ENCODE data around the gene WDFY2. TPM values are rescaled to one million over a fixed set of nuclear protein-coding genes. Genes with fewer than 3 reads are reported as not detected.
A peak's percentile ranks its signal among the peaks of the same experiment; 100 is the strongest.

Gene WDFY2
- total RNA-seq, 4 donors from 2014 or later = 7.7 to 23.3 (median 18.2) TPM

GRCh38 chr13:51777921-51778320 lies 193.7 kb downstream of the WDFY2 start:
- DNase-seq = no peak
- WGBS, 2 donors = 75 to 81% methylated on average over 3 to 6 of the region's 9 CpGs
- no peaks in the 10 kb centered on the region for H3K27me3 ChIP-seq
- intact Hi-C loops (cut with DNase I) = no loop called here
- H3K27ac ChIP-seq = no peak overlapping the region
- no peak overlapping the region for H3K4me3 ChIP-seq
- TF ChIP-seq, protein P1, sequence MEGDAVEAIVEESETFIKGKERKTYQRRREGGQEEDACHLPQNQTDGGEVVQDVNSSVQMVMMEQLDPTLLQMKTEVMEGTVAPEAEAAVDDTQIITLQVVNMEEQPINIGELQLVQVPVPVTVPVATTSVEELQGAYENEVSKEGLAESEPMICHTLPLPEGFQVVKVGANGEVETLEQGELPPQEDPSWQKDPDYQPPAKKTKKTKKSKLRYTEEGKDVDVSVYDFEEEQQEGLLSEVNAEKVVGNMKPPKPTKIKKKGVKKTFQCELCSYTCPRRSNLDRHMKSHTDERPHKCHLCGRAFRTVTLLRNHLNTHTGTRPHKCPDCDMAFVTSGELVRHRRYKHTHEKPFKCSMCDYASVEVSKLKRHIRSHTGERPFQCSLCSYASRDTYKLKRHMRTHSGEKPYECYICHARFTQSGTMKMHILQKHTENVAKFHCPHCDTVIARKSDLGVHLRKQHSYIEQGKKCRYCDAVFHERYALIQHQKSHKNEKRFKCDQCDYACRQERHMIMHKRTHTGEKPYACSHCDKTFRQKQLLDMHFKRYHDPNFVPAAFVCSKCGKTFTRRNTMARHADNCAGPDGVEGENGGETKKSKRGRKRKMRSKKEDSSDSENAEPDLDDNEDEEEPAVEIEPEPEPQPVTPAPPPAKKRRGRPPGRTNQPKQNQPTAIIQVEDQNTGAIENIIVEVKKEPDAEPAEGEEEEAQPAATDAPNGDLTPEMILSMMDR (IDR thresholded peaks at IDR 0.05) = no peak
- no peak for TF ChIP-seq POLR2A (IDR thresholded peaks at IDR 0.05)
- H3K36me3 ChIP-seq = peaks cover 0 to 4% (median 0%) of the 10 kb centered on the region in 3 donors
- no peaks in the 10 kb centered on the region for H3K9me3 ChIP-seq
- peaks cover 0 to 4% (median 0%) of the 10 kb centered on the region in 3 donors for H3K4me1 ChIP-seq

- DNase-seq = no peak
- TF ChIP-seq, protein P1 (IDR thresholded peaks at IDR 0.05) = no peak
- Histone ChIP-seq H3K4me1 (peaks cover 0 to 4% (median 0%) of the 10 kb centered on the region in 3 donors), H3K9me3 (no peaks in the 10 kb centered on the region), H3K36me3 (peaks cover 0 to 3% (median 0%) of the 10 kb centered on the region in 3 donors), H3K27me3 (no peaks in the 10 kb centered on the region), H3K4me3 (no peak overlapping the region), H3K27ac (no peak overlapping the region)
- 73 to 74% methylated on average over 11 of the region's 11 CpGs for WGBS, 2 donors
- intact Hi-C loops (cut with DNase I) = no loop called here
Observed at GRCh38 chr13:51778392-51778791, 194.1 kb downstream of the WDFY2 start.

DNA sequence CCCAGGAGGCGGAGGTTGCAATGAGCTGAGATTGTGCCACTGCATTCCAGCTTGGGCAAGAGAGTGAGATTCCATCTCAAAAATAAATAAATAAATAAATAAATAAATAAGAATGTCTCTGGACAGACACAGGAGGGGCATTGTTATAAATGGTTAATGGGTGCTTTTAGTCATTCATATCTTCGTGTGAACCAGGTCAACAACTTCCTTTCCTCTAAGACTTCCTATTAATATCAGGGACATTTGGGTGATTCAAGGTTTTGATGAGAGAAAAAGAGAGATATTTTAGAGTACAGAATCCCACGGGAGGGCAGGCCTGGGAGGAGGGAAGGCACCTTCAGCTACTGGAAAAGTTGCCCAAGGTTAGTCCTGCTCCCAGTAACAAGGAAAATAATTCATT lies 195.8 kb downstream of the WDFY2 start:
- DNase-seq = no peak
- no peaks in the 10 kb centered on the region for H3K9me3 ChIP-seq
- no peaks in the 10 kb centered on the region for H3K27me3 ChIP-seq
- TF ChIP-seq, protein P1 (IDR thresholded peaks at IDR 0.05) = no peak
- TF ChIP-seq POLR2A (IDR thresholded peaks at IDR 0.05) = no peak
- H3K4me1 ChIP-seq = peaks cover 0 to 4% (median 0%) of the 10 kb centered on the region in 3 donors
- H3K4me3 ChIP-seq = no peak overlapping the region
- H3K36me3 ChIP-seq = no peaks in the 10 kb centered on the region
- 54 to 65% methylated on average over 3 of the region's 3 CpGs for WGBS, 2 donors
- intact Hi-C loops (cut with DNase I) = loop anchor here (10.0 kb wide), 1 partner anchor 325 kb away; the partner anchor contains the start of gene INTS6
- H3K27ac ChIP-seq = no peak overlapping the region

- no peak overlapping the region for H3K4me3 ChIP-seq
- H3K27me3 ChIP-seq = no peaks in the 10 kb centered on the region
- no peak overlapping the region for H3K27ac ChIP-seq
- DNase-seq = no peak
- intact Hi-C loops (cut with DNase I) = loop anchor here (10.0 kb wide), 1 partner anchor 327 kb away; the partner anchor contains the start of gene INTS6
- H3K9me3 ChIP-seq = no peaks in the 10 kb centered on the region
- WGBS, 2 donors = 80 to 81% methylated on average over 11 to 14 of the region's 15 CpGs
- no peak for TF ChIP-seq POLR2A (IDR thresholded peaks at IDR 0.05)
- TF ChIP-seq, protein P1 (IDR thresholded peaks at IDR 0.05) = peak in 4 of 6 experiments; percentile 27 to 63 (median 42)
- H3K36me3 ChIP-seq = no peaks in the 10 kb centered on the region
- H3K4me1 ChIP-seq = peaks cover 0 to 11% (median 2%) of the 10 kb centered on the region in 3 donors
Observed at GRCh38 chr13:51781246-51782022, 197.2 kb downstream of the WDFY2 start.

- H3K9me3 ChIP-seq = no peaks in the 10 kb centered on the region
- intact Hi-C loops (cut with DNase I) = loop anchor here (10.0 kb wide), 1 partner anchor 327 kb away; the partner anchor contains the start of gene INTS6
- H3K36me3 ChIP-seq = no peaks in the 10 kb centered on the region
- H3K27ac ChIP-seq = no peak overlapping the region
- TF ChIP-seq POLR2A (IDR thresholded peaks at IDR 0.05) = no peak
- TF ChIP-seq, protein P1 (IDR thresholded peaks at IDR 0.05) = no peak
- H3K4me3 ChIP-seq = no peak overlapping the region
- no peaks in the 10 kb centered on the region for H3K27me3 ChIP-seq
- H3K4me1 ChIP-seq = peaks cover 0 to 18% (median 6%) of the 10 kb centered on the region in 3 donors
- DNase-seq = no peak
- 85 to 91% methylated on average over 10 to 15 of the region's 15 CpGs for WGBS, 2 donors
Observed at GRCh38 chr13:51782026-51782710, 197.9 kb downstream of the WDFY2 start.
